Gastroesophageal sphincter (tissue), 3 donors: ENCODE data around the gene PPARA.

Experiments used
- EP300 ChIP-seq: sonication (generic); formaldehyde crosslinking; IDR thresholded peaks from one replicate; pipeline ENCODE4 v1.6.1; 2017; ENCODE audit warnings: antibody characterized with exemption, mild to moderate bottlenecking
- POLR2A ChIP-seq, 2 donors: fragments of 450-650 bp; IDR thresholded peaks; one replicate each; pipeline ENCODE4 v1.6.1; 2017; ENCODE audit warnings: antibody characterized with exemption in 2 of 2, mild to moderate bottlenecking in 2 of 2, moderate library complexity in 1 of 2
- TF ChIP-seq, protein P1 (sequence below), 4 experiments: fragments of 200-600 bp in 2 of 4; fragments of 450-650 bp in 2 of 4; sonication (generic) in 1 of 4; IDR thresholded peaks; one replicate each; pipeline ENCODE4 v1.5.1; 2017 to 2019; ENCODE audit warnings: antibody characterized with exemption in 4 of 4, mild to moderate bottlenecking in 2 of 4, moderate library complexity in 2 of 4

DNA sequence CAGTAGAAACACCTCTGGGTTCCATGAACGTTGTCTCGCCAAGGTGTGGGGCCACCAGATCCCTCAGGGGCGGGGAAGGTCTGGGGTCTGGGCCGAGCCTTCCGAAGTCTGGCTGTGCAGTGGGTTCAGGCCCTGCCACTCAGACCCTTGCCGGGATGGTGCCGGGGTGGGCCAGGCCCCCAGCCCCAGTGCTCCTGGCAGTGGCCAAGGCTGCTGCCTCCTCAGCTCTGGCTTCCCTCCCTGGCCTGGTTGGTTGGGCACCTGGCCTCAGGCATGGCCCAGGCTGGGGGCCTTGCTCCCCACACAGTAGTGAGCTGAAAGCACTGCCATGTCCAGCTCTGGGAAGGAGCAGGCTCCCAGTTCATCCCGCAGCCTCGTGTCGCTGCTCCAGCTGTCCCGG is 48.2 kb upstream of the PPARA start:
- TF ChIP-seq, protein P1, sequence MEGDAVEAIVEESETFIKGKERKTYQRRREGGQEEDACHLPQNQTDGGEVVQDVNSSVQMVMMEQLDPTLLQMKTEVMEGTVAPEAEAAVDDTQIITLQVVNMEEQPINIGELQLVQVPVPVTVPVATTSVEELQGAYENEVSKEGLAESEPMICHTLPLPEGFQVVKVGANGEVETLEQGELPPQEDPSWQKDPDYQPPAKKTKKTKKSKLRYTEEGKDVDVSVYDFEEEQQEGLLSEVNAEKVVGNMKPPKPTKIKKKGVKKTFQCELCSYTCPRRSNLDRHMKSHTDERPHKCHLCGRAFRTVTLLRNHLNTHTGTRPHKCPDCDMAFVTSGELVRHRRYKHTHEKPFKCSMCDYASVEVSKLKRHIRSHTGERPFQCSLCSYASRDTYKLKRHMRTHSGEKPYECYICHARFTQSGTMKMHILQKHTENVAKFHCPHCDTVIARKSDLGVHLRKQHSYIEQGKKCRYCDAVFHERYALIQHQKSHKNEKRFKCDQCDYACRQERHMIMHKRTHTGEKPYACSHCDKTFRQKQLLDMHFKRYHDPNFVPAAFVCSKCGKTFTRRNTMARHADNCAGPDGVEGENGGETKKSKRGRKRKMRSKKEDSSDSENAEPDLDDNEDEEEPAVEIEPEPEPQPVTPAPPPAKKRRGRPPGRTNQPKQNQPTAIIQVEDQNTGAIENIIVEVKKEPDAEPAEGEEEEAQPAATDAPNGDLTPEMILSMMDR (IDR thresholded peaks at IDR 0.05), result no peak
- TF ChIP-seq EP300 (no peak), POLR2A (IDR thresholded peaks at IDR 0.05) (no peak)
